Fibroblast of skin of right biceps (primary cell): ENCODE measurements around the gene POLE3.
"Not testable (repeated sequence)": the region's sequence is repeated elsewhere in the genome, so short reads cannot be mapped to it uniquely, and the experiment has no call there.

Experiments used
- DNase-seq: peaks from one replicate; pipeline ENCODE4 v3.0.0-alpha.2; 2013

Gene POLE3

GRCh38 chr9:113410207-113410864 is at the start of gene POLE3, which contains the start of gene C9orf43:
Gene POLE3 (minus strand): TSS chr9:113410675. CDS start chr9:113410293, 382 bp downstream.
Gene C9orf43 (plus strand): TSS chr9:113410747. CDS start chr9:113413494, 2,747 bp downstream.
- DNase-seq: peak; percentile 96

DNA sequence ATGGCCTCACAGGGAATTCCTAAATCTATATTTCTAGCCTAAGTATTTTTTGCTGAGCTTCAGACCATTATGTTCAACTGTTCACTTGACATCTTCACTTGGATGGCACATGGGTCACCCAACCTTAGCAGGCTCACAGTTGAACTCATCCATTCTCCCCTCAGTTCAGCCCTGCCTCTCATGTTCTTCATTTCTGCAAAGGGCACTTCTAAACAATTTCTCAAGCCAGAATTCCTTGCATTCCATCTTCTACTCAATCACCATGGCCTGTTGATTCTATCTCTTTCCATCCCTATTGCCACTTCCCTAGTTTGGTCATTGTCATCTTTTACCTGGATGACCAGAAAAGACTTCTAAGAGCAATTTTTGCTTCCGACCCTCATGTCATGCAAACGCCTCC is 45.8 kb upstream of the POLE3 start:
- peak; percentile 39 for DNase-seq

DNA sequence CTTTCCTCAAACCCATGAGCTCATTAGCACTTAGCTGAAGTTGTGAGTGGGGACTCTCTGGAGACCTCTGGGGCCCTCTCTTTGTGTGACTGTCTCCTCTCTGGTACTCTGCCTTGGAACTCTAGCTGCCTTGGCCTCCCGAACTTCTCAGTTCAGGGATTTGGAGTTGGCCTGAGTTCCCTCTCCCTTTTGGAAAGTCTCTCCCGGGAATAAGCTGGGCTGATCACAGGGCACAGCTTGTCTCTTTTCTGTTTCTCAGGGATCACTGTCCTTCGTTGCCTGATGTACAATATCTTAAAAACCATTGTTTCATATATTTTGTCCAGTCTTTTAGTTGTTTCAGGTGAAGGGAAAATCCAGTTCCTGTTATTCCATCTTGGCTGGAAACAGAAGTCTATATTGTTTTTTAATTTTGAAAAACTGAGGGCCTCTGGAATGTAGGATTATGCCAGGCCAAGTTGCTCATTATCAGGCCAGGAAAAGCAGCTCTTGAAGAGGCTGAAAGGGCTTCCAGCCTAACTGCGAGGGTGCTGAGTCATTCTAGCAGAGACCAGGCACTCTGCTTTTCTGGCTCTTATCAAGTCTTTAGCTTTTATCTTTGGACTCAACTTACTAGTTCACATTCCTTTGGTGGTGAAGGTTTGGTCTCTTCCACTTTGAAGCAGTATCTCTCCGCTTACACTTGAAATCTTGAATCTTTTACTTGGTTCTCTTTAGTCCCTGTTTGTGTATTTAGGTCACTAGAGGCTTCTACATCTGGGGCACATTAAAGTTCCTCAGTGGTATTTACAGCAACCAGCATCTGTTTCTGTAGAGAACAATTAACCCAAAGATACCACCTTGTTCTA is 44.7 kb upstream of the POLE3 start:
- peak; percentile 89 for DNase-seq

DNA sequence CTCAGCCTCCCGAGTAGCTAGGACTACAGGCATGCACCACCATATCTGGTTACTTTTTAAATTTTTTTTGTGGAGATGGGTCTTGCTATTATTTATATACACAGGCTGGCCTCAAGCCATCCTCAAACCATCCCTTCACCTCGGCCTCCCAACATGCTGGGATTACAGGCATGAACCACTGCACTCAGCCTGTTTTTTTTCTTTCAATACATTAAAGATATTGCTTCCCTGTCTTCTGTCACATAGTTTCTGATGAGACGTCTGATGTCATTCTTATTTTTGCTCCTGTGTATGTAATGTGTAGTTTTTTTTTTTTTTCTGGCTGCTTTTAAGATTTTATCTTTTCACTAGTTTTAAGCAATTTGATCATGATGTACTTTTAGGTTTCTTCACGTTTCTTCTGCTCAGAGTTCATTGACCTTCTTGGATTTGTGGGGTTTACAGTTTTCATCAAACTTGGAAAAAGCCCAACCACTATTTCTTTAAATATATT is 41.7 kb upstream of the POLE3 start:
- DNase-seq: no peak

GRCh38 chr9:113449376-113449775 is 38.9 kb upstream of the POLE3 start:
- DNase-seq: peak; percentile 5

- peak; percentile 41 for DNase-seq
Measured at GRCh38 chr9:113446323-113446740, 35.9 kb upstream of the POLE3 start.

GRCh38 chr9:113444736-113445135 is 34.3 kb upstream of the POLE3 start:
- no peak for DNase-seq

DNA sequence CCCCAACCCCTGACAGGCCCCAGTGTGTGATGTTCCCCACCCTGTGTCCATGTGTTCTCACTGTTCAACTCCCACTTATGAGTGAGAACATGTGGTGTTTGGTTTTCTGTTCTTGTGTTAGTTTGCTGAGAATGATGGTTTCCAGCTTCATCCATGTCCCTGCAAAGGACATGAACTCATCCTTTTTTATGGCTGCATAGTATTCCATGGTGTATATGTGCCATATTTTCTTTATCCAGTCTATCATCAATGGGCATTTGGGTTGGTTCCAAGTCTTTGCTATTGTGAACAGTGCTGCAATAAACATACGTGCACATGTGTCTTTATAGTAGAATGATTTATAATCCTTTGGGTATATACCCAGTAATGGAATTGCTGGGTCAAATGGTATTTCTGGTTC is 27.2 kb upstream of the POLE3 start:
- DNase-seq: not testable (repeated sequence)

- no peak for DNase-seq
Measured at GRCh38 chr9:113436728-113437515, 26.4 kb upstream of the POLE3 start.

DNA sequence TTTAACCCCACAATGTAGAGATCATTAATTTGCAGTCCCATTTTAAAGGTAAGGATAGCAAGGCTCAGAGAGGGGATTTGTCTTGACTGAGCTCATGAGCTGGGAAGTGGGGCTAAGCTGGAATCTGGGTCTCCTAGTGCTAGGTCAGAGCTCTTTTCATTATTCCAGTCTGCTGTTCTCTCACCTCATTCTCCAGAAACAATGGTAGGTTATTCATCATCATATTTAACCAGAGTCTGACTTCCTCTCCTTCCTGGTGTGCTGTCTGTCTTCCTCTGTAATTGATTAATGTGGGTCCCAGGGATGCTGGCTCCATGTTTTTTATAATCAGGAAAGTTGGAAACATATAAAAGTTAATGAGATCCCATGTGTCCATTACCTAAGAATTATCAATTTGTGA is 20.7 kb upstream of the POLE3 start:
- DNase-seq: no peak

GRCh38 chr9:113428062-113428615 is 17.7 kb upstream of the POLE3 start:
- no peak for DNase-seq

DNA sequence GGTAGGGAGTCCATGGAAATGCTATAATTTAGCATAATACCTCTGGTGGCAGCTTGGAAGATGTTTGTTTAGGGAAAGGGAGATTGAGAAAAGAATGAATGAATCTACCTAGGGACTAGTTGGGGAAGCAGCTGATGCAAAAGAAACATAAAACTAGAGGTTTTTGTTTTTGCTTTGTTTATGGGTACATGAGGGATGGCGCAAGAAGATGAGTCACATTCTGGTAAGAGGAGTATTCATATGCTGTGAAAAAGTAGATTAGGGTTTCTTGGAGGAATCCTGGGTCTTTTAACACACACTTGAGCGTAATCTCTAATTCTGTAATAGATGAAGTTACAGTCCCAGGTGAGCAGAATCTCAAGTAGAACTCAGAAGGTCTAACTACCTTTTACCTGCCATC is 17.2 kb upstream of the POLE3 start:
- DNase-seq: no peak

DNA sequence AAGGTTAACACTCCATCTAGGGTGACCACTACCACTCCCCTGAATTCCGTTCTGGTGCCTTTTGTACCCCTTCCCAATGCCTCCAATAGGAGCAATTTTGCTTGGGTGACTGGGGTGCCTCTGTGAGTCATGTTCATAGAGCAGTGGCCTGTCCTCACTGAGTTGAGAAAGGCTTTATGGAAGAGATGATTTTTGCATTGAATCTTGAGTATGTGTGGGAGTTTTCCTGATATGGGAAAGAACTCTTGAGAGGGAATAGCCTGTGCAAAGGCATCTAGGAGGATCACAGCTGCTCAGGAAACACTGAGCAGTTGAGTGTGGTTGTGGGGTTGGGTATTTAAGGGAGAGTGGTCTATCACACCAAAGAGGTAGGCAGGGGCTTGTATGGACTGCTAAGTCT is 16.2 kb upstream of the POLE3 start:
- DNase-seq: no peak

- DNase-seq: no peak
Measured at GRCh38 chr9:113425072-113425471, 14.6 kb upstream of the POLE3 start.

DNA sequence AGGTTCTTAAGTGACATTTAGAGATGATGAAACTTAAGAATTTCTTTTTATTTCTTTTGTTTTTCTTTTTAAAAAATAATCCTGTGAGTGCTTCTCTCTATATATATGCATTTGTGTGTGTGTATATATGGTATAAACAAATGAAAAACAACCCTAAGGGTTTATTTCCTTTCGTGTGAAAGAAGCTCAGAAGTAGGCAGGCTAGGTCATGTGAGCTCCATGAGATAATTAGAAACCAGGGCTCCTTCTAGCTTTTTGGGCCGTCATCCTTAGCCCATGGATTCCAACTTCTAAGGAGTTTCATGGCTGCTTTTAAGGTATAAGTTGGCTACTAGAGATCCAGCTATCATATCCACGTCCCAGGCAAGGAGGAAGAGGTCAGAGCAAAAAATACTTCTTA is 11.3 kb upstream of the POLE3 start:
- DNase-seq: no peak

- no peak for DNase-seq
Measured at GRCh38 chr9:113417370-113417769, 6.9 kb upstream of the POLE3 start.

DNA sequence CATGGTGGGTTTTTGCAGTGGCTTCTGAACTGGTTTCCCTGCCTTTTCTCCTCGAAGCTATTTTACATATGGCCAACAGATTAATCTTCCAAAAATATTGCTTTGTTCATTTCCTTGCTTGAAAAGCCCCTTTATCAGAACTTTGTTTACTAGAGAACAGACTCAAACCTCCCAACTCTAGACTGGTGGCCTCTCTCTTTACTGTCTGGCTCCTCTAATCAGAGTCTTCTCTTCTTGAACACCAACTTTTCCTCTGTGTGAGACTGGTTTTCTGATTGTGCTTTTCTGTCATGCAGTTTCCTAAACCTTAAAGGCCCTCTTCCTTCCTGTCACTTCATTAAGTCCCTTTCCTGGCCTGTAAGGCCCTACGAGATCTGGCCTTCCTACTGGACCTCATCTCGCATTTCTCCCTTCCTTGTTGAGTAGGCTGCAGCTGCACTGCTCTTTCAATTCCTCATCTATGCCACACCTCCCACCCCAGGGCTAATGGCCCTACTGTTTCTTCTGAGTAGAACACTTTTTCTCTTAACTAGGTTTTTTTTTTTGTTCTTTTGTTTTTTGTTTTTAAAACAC is 5.8 kb upstream of the POLE3 start:
- DNase-seq: no peak

GRCh38 chr9:113409883-113410206 is 630 bp downstream of the POLE3 start:
- no peak for DNase-seq

- DNase-seq: no peak
Measured at GRCh38 chr9:113409481-113409880, 994 bp downstream of the POLE3 start.

- peak; percentile 59 for DNase-seq
Measured at GRCh38 chr9:113406873-113407511, 3.5 kb downstream of the POLE3 start.

DNA sequence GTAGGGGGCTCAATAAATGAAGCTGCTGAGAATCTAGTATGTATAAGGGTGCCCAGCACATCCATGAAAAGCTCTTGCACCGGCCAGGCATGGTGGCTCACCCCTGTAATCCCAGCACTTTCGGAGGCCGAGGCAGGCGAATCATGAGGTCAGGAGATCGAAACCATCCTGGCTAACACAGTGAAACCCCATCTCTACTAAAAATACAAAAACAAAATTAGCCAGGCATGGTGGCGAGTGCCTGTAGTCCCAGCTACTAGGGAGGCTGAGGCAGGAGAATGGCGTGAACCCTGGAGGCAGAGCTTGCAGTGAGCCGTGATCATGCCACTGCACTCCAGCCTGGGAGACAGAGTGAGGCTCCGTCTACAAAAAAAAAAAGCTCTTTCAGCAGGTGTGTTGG is 4.1 kb downstream of the POLE3 start:
- not testable (repeated sequence) for DNase-seq

- no peak for DNase-seq
Measured at GRCh38 chr9:113403646-113404045, 6.8 kb downstream of the POLE3 start.
